ENCODE measurements around the gene EHD4.

Gene EHD4

GRCh38 chr15:41865490-41866055 lies 106.8 kb downstream of the EHD4 start:
- 79 to 95% methylated on average over 8 to 15 of the region's 18 CpGs for WGBS, 2 experiments (ENCODE audit: insufficient coverage in 2 of 2)
- Histone ChIP-seq H3K27ac (ENCODE audit: low read depth, low read length, severe bottlenecking) (no peak overlapping the region), H3K4me1 (ENCODE audit: control insufficient read depth, insufficient read depth, low read length, poor library complexity, severe bottlenecking) (peaks cover 10% of the 10 kb centered on the region), H3K9me3 (ENCODE audit: control insufficient read depth, low read length) (no peaks in the 10 kb centered on the region), H3K36me3 (ENCODE audit: control insufficient read depth, insufficient read depth, low read length) (no peaks in the 10 kb centered on the region), H3K4me3 (ENCODE audit: extremely low read depth, insufficient read depth, low read length, poor library complexity, severe bottlenecking) (no peak overlapping the region)

- H3K27ac ChIP-seq (ENCODE audit: low read depth, low read length, severe bottlenecking), result no peak overlapping the region
- no peaks in the 10 kb centered on the region for H3K9me3 ChIP-seq (ENCODE audit: control insufficient read depth, low read length)
- H3K36me3 ChIP-seq (ENCODE audit: control insufficient read depth, insufficient read depth, low read length), result no peaks in the 10 kb centered on the region
- no peak overlapping the region for H3K4me3 ChIP-seq (ENCODE audit: extremely low read depth, insufficient read depth, low read length, poor library complexity, severe bottlenecking)
- H3K4me1 ChIP-seq (ENCODE audit: control insufficient read depth, insufficient read depth, low read length, poor library complexity, severe bottlenecking), result peaks cover 10% of the 10 kb centered on the region
- 67 to 72% methylated on average over 12 to 14 of the region's 19 CpGs for whole genome bisulfite sequencing, 2 experiments (ENCODE audit: insufficient coverage in 2 of 2)
Measured at GRCh38 chr15:41862515-41863116, 109.7 kb downstream of the EHD4 start.

GRCh38 chr15:41861736-41862356 lies 110.5 kb downstream of the EHD4 start:
- H3K4me3 ChIP-seq (ENCODE audit: extremely low read depth, insufficient read depth, low read length, poor library complexity, severe bottlenecking), result no peak overlapping the region
- WGBS, 2 experiments (ENCODE audit: insufficient coverage in 2 of 2), result 84 to 87% methylated on average over 15 to 16 of the region's 18 CpGs
- H3K9me3 ChIP-seq (ENCODE audit: control insufficient read depth, low read length), result no peaks in the 10 kb centered on the region
- H3K36me3 ChIP-seq (ENCODE audit: control insufficient read depth, insufficient read depth, low read length), result no peaks in the 10 kb centered on the region
- H3K4me1 ChIP-seq (ENCODE audit: control insufficient read depth, insufficient read depth, low read length, poor library complexity, severe bottlenecking), result peaks cover 9% of the 10 kb centered on the region
- H3K27ac ChIP-seq (ENCODE audit: low read depth, low read length, severe bottlenecking), result no peak overlapping the region

GRCh38 chr15:41860049-41860828 lies 112.1 kb downstream of the EHD4 start:
- Histone ChIP-seq H3K9me3 (ENCODE audit: control insufficient read depth, low read length) (no peaks in the 10 kb centered on the region), H3K4me3 (ENCODE audit: extremely low read depth, insufficient read depth, low read length, poor library complexity, severe bottlenecking) (no peak overlapping the region), H3K4me1 (ENCODE audit: control insufficient read depth, insufficient read depth, low read length, poor library complexity, severe bottlenecking) (no peaks in the 10 kb centered on the region), H3K36me3 (ENCODE audit: control insufficient read depth, insufficient read depth, low read length) (no peaks in the 10 kb centered on the region), H3K27ac (ENCODE audit: low read depth, low read length, severe bottlenecking) (no peak overlapping the region)
- WGBS, 2 experiments (ENCODE audit: insufficient coverage in 2 of 2), result 79 to 90% methylated on average over 10 to 12 of the region's 15 CpGs

- Histone ChIP-seq H3K27ac (ENCODE audit: low read depth, low read length, severe bottlenecking) (no peak overlapping the region), H3K9me3 (ENCODE audit: control insufficient read depth, low read length) (no peaks in the 10 kb centered on the region), H3K4me1 (ENCODE audit: control insufficient read depth, insufficient read depth, low read length, poor library complexity, severe bottlenecking) (no peaks in the 10 kb centered on the region), H3K4me3 (ENCODE audit: extremely low read depth, insufficient read depth, low read length, poor library complexity, severe bottlenecking) (no peak overlapping the region), H3K36me3 (ENCODE audit: control insufficient read depth, insufficient read depth, low read length) (no peaks in the 10 kb centered on the region)
- 90 to 95% methylated on average over 13 to 15 of the region's 15 CpGs for WGBS, 2 experiments (ENCODE audit: insufficient coverage in 2 of 2)
Measured at GRCh38 chr15:41858756-41859155, 113.6 kb downstream of the EHD4 start.

- H3K36me3 ChIP-seq (ENCODE audit: control insufficient read depth, insufficient read depth, low read length), result no peaks in the 10 kb centered on the region
- H3K9me3 ChIP-seq (ENCODE audit: control insufficient read depth, low read length), result no peaks in the 10 kb centered on the region
- H3K4me1 ChIP-seq (ENCODE audit: control insufficient read depth, insufficient read depth, low read length, poor library complexity, severe bottlenecking), result no peaks in the 10 kb centered on the region
- no peak overlapping the region for H3K4me3 ChIP-seq (ENCODE audit: extremely low read depth, insufficient read depth, low read length, poor library complexity, severe bottlenecking)
- H3K27ac ChIP-seq (ENCODE audit: low read depth, low read length, severe bottlenecking), result no peak overlapping the region
- 83 to 92% methylated on average over 7 to 8 of the region's 9 CpGs for WGBS, 2 experiments (ENCODE audit: insufficient coverage in 2 of 2)
Measured at GRCh38 chr15:41857316-41857715, 115.0 kb downstream of the EHD4 start.

- Histone ChIP-seq H3K27ac (ENCODE audit: low read depth, low read length, severe bottlenecking) (no peak overlapping the region), H3K9me3 (ENCODE audit: control insufficient read depth, low read length) (no peaks in the 10 kb centered on the region), H3K36me3 (ENCODE audit: control insufficient read depth, insufficient read depth, low read length) (no peaks in the 10 kb centered on the region), H3K4me3 (ENCODE audit: extremely low read depth, insufficient read depth, low read length, poor library complexity, severe bottlenecking) (no peak overlapping the region), H3K4me1 (ENCODE audit: control insufficient read depth, insufficient read depth, low read length, poor library complexity, severe bottlenecking) (no peaks in the 10 kb centered on the region)
- WGBS, 2 experiments (ENCODE audit: insufficient coverage in 2 of 2), result 94% methylated on average over 11 to 12 of the region's 12 CpGs
Measured at GRCh38 chr15:41856716-41857115, 115.6 kb downstream of the EHD4 start.

GRCh38 chr15:41856262-41856661 lies 116.1 kb downstream of the EHD4 start:
- H3K36me3 ChIP-seq (ENCODE audit: control insufficient read depth, insufficient read depth, low read length), result no peaks in the 10 kb centered on the region
- no peaks in the 10 kb centered on the region for H3K4me1 ChIP-seq (ENCODE audit: control insufficient read depth, insufficient read depth, low read length, poor library complexity, severe bottlenecking)
- H3K27ac ChIP-seq (ENCODE audit: low read depth, low read length, severe bottlenecking), result no peak overlapping the region
- no peak overlapping the region for H3K4me3 ChIP-seq (ENCODE audit: extremely low read depth, insufficient read depth, low read length, poor library complexity, severe bottlenecking)
- WGBS, 2 experiments (ENCODE audit: insufficient coverage in 2 of 2), result 90 to 91% methylated on average over 13 to 16 of the region's 17 CpGs
- no peaks in the 10 kb centered on the region for H3K9me3 ChIP-seq (ENCODE audit: control insufficient read depth, low read length)

- Histone ChIP-seq H3K4me1 (ENCODE audit: control insufficient read depth, insufficient read depth, low read length, poor library complexity, severe bottlenecking) (no peaks in the 10 kb centered on the region), H3K36me3 (ENCODE audit: control insufficient read depth, insufficient read depth, low read length) (no peaks in the 10 kb centered on the region), H3K4me3 (ENCODE audit: extremely low read depth, insufficient read depth, low read length, poor library complexity, severe bottlenecking) (no peak overlapping the region), H3K27ac (ENCODE audit: low read depth, low read length, severe bottlenecking) (no peak overlapping the region), H3K9me3 (ENCODE audit: control insufficient read depth, low read length) (no peaks in the 10 kb centered on the region)
- 76 to 78% methylated on average over 24 to 30 of the region's 30 CpGs for WGBS, 2 experiments (ENCODE audit: insufficient coverage in 2 of 2)
Measured at GRCh38 chr15:41855261-41855961, 116.9 kb downstream of the EHD4 start.

- Histone ChIP-seq H3K4me1 (ENCODE audit: control insufficient read depth, insufficient read depth, low read length, poor library complexity, severe bottlenecking) (no peaks in the 10 kb centered on the region), H3K4me3 (ENCODE audit: extremely low read depth, insufficient read depth, low read length, poor library complexity, severe bottlenecking) (no peak overlapping the region), H3K9me3 (ENCODE audit: control insufficient read depth, low read length) (no peaks in the 10 kb centered on the region), H3K36me3 (ENCODE audit: control insufficient read depth, insufficient read depth, low read length) (no peaks in the 10 kb centered on the region), H3K27ac (ENCODE audit: low read depth, low read length, severe bottlenecking) (no peak overlapping the region)
- WGBS, 2 experiments (ENCODE audit: insufficient coverage in 2 of 2), result 92 to 94% methylated on average over 8 to 9 of the region's 9 CpGs
Measured at GRCh38 chr15:41854443-41854842, 117.9 kb downstream of the EHD4 start.

Measured in mesodermal cell (in vitro differentiated cells).